Peyer's patch (tissue), 4 donors: ENCODE measurements around the gene TMEM87B. TPM values are rescaled to one million over a fixed set of nuclear protein-coding genes. Genes with fewer than 3 reads are reported as not detected.

Experiments
- DNase-seq, 3 donors: peaks; one replicate each; pipeline ENCODE4 v3.0.0-alpha.2; 2017 to 2019
- H3K27ac ChIP-seq, 4 donors: fragments of 200-600 bp; sonication (generic); one replicate each; pipeline ENCODE4 v1.5.1; 2016 to 2019
- H3K27me3 ChIP-seq, 2 donors: fragments of 200-600 bp; sonication (generic); one replicate each; pipeline ENCODE4 v1.5.1; 2019
- H3K36me3 ChIP-seq, 3 donors: fragments of 200-600 bp; sonication (generic); one replicate each; pipeline ENCODE4 v1.5.1; 2016 to 2019
- H3K4me1 ChIP-seq, 4 donors: fragments of 200-600 bp; sonication (generic); one replicate each; pipeline ENCODE4 v1.5.1; 2016 to 2019
- H3K4me3 ChIP-seq, 4 donors: fragments of 200-600 bp; sonication (generic); 1 replicate in 3 of 4; 2 replicates in 1 of 4; pipeline ENCODE4 v1.5.1; 2016 to 2019; ENCODE audit warnings: mild to moderate bottlenecking in 1 of 4
- H3K9me3 ChIP-seq, 4 donors: fragments of 200-600 bp; sonication (generic); one replicate each; pipeline ENCODE4 v1.5.1; 2016 to 2019; ENCODE audit warnings: mild to moderate bottlenecking in 1 of 4
- POLR2A ChIP-seq, 2 donors: fragments of 450-650 bp; IDR thresholded peaks; one replicate each; pipeline ENCODE4 v1.5.1; 2017; ENCODE audit warnings: antibody characterized with exemption in 2 of 2, mild to moderate bottlenecking in 2 of 2, moderate library complexity in 2 of 2
- total RNA-seq, 4 donors: library from RNA; depleted of rRNA; stranded (reverse); fragments of >200 nt; gene quantifications; one replicate each; pipeline ENCODE4 v1.1.0, GENCODE V29; 2016
- TF ChIP-seq, protein P1 (sequence below), 6 experiments: fragments of 450-650 bp in 4 of 6; fragments of 200-600 bp in 2 of 6; sonication (generic) in 1 of 6; IDR thresholded peaks; one replicate each; pipeline ENCODE4 v1.5.1; 2017 to 2019; ENCODE audit warnings: antibody characterized with exemption in 6 of 6, mild to moderate bottlenecking in 3 of 6, moderate library complexity in 1 of 6

The TMEM87B gene, protein sequence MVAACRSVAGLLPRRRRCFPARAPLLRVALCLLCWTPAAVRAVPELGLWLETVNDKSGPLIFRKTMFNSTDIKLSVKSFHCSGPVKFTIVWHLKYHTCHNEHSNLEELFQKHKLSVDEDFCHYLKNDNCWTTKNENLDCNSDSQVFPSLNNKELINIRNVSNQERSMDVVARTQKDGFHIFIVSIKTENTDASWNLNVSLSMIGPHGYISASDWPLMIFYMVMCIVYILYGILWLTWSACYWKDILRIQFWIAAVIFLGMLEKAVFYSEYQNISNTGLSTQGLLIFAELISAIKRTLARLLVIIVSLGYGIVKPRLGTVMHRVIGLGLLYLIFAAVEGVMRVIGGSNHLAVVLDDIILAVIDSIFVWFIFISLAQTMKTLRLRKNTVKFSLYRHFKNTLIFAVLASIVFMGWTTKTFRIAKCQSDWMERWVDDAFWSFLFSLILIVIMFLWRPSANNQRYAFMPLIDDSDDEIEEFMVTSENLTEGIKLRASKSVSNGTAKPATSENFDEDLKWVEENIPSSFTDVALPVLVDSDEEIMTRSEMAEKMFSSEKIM
- total RNA-seq: 10 to 100 TPM; 22.3 to 85.6 (median 48.6) TPM

DNA sequence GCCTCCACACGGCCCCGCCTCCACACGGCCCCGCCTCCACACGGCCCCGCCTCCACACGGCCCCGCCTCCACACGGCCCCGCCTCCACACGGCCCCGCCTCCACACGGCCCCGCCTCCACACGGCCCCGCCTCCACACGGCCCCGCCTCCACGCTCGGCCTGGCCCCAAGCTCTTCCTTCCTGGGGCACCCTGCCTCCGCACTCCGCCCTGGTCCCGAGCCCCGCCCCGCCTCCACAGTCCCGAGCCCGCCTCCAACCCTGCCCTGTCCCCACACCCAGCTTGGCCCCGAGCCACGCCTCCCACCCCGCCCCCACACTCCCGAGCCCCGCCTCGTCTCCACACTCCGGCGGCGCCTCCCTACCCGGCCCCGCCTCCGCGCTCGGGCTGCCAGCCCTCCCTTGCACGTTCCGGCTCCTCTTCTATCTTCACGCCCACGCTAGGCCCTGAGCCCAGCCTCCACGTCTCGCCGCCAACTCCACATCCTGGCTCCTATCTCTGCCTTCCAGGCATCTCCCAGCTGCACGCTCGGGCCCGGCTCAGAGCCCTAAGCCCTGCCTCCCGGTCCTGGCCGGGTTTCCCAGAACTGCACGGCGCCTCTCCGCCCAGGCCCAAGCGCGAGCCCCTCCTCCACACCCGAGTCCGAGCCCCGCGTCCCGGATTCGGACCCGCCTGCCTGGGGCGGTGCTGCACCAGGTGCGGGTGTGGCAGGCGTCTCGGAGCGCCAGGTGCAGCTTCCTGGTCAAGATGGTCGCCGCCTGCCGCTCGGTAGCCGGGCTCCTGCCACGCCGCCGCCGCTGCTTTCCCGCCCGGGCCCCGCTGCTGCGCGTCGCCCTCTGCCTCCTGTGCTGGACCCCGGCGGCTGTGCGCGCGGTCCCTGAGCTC, at the start of gene TMEM87B:
TSS of gene TMEM87B (plus strand) at position 423 of the 883 bp plus-strand sequence. CDS start at position 746, 323 bp downstream.
- Histone ChIP-seq H3K27ac (peak within 1 kb of the TSS; percentile 95 to 99 (median 96)), H3K27me3 (no peaks in the 10 kb centered on the region), H3K4me3 (peak within 1 kb of the TSS; percentile 61 to 91 (median 82)), H3K4me1 (peaks cover 0 to 48% (median 8%) of the 10 kb centered on the region in 4 donors), H3K9me3 (no peaks in the 10 kb centered on the region), H3K36me3 (no peaks in the 10 kb centered on the region)
- peak; percentile 98 to 100 (median 99) for DNase-seq
- TF ChIP-seq, protein P1, sequence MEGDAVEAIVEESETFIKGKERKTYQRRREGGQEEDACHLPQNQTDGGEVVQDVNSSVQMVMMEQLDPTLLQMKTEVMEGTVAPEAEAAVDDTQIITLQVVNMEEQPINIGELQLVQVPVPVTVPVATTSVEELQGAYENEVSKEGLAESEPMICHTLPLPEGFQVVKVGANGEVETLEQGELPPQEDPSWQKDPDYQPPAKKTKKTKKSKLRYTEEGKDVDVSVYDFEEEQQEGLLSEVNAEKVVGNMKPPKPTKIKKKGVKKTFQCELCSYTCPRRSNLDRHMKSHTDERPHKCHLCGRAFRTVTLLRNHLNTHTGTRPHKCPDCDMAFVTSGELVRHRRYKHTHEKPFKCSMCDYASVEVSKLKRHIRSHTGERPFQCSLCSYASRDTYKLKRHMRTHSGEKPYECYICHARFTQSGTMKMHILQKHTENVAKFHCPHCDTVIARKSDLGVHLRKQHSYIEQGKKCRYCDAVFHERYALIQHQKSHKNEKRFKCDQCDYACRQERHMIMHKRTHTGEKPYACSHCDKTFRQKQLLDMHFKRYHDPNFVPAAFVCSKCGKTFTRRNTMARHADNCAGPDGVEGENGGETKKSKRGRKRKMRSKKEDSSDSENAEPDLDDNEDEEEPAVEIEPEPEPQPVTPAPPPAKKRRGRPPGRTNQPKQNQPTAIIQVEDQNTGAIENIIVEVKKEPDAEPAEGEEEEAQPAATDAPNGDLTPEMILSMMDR (IDR thresholded peaks at IDR 0.05): no peak
- TF ChIP-seq POLR2A (IDR thresholded peaks at IDR 0.05): peak; percentile 87 to 88

DNA sequence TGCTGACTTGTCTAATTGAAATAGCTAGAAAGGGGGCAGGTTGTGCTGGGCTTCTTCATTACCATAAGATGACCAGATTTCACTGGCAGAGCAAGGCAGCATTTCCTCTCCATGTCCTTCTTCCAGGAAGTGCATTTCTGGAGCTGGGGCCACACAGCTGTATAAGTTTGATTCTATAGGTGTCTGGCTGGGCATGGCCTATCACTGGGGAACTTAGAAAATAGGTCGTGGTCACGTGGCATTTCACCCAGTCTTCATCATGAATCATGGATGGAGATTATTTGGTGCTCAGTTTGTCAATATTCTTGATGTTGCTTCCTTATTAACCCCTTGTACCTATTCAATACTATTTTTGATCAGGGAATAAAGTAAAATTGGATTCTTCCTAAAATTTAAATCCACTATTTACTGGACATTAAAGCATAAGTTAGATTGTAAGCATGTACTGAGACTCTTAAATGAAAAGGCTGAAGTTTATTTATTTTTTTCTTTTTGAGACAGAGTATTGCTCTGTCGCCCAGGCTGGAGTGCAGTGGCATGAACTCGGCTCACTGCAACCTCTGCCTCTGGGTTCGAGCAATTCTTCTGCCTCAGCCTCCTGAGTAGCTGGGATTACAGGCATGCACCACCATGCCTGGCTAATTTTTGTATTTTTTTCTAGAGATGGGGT, 49.5 kb upstream of the TMEM87B start:
- DNase-seq: no peak
- Histone ChIP-seq H3K9me3 (no peaks in the 10 kb centered on the region), H3K27ac (no peak overlapping the region), H3K4me3 (no peak overlapping the region), H3K27me3 (no peaks in the 10 kb centered on the region), H3K36me3 (peaks cover 0 to 4% (median 0%) of the 10 kb centered on the region in 3 donors), H3K4me1 (no peaks in the 10 kb centered on the region)
- TF ChIP-seq POLR2A (IDR thresholded peaks at IDR 0.05): no peak
- TF ChIP-seq, protein P1 (IDR thresholded peaks at IDR 0.05): no peak

DNA sequence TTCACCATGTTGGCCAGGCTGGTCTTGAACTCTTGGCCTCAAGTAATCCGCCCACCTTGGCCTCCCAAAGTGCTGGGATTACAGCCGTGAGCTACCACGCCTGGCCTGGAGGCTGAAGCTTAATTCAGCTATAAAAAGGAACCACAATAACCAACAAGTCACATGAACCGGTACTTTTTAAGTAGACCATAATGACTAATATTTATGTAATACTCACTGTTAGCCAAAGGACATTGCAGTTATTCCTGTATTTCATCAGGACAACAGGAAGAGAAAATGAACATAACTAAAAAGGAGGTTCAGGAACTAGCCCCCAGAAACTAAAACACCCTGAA, 49.0 kb upstream of the TMEM87B start:
- H3K4me3 ChIP-seq: no peak overlapping the region
- H3K4me1 ChIP-seq: peaks cover 0 to under 1% (median under 1%) of the 10 kb centered on the region in 4 donors
- no peaks in the 10 kb centered on the region for H3K27me3 ChIP-seq
- no peak for DNase-seq
- peaks cover 0 to 4% (median 0%) of the 10 kb centered on the region in 3 donors for H3K36me3 ChIP-seq
- H3K9me3 ChIP-seq: no peaks in the 10 kb centered on the region
- TF ChIP-seq, protein P1 (IDR thresholded peaks at IDR 0.05): no peak
- no peak for TF ChIP-seq POLR2A (IDR thresholded peaks at IDR 0.05)
- no peak overlapping the region for H3K27ac ChIP-seq

DNA sequence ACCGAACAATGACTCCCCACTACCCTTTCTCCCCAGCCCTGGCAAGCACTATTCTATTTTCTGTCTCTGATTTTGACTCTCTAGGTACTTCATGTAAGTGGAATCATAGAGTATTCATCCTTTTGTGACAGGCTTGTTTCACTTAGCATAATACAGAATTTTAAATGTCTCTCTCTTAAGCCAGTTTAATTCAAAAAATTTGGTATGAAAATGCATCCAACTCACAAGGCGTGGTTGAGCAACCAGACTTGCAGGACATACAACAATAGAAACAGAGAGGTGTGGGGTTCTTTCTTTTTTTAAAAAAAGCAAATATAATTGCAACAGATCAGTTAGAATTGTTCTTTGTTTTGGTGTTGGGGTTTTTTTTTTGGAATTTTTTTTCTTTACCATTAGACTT, 47.6 kb upstream of the TMEM87B start:
- H3K36me3 ChIP-seq: peaks cover 0 to 9% (median 0%) of the 10 kb centered on the region in 3 donors
- H3K27me3 ChIP-seq: no peaks in the 10 kb centered on the region
- H3K4me1 ChIP-seq: peaks cover 0 to 6% (median 2%) of the 10 kb centered on the region in 4 donors
- no peak overlapping the region for H3K4me3 ChIP-seq
- no peak for DNase-seq
- no peak overlapping the region for H3K27ac ChIP-seq
- H3K9me3 ChIP-seq: no peaks in the 10 kb centered on the region
- TF ChIP-seq, protein P1 (IDR thresholded peaks at IDR 0.05): no peak
- TF ChIP-seq POLR2A (IDR thresholded peaks at IDR 0.05): no peak

DNA sequence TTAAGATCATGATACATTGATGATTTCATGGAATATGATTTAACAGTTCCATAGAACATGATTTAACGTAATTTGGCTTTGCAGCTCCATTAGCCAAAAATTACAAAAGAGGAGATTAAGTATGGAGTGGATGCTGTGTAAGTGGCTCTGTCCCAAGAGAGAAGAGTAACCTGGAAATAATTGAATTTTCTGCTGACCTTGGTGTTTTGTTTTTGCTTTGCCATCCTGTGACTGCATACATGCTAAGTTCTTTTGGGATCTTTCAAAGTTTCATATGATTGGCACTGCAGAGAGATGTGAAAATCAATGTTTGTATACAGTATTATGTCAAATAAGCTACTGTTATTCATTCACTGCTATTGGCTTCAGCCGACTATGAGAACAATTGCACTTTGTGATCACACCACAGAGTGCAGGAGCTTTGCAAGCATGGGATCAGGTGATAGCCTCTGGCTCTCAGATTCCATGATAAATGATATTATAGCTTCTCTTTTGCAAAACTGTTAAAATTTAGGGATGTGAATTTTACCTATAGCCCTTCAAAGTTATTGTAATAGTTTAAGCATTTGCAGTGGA, 46.1 kb upstream of the TMEM87B start:
- no peaks in the 10 kb centered on the region for H3K27me3 ChIP-seq
- H3K9me3 ChIP-seq: no peaks in the 10 kb centered on the region
- H3K4me3 ChIP-seq: no peak overlapping the region
- DNase-seq: no peak
- peaks cover 0 to 21% (median 0%) of the 10 kb centered on the region in 3 donors for H3K36me3 ChIP-seq
- H3K4me1 ChIP-seq: peaks cover 0 to 6% (median 2%) of the 10 kb centered on the region in 4 donors
- H3K27ac ChIP-seq: no peak overlapping the region
- TF ChIP-seq, protein P1 (IDR thresholded peaks at IDR 0.05): no peak
- TF ChIP-seq POLR2A (IDR thresholded peaks at IDR 0.05): no peak
